ENCODE measurements around the gene IER5. TPM values are rescaled to one million over a fixed set of nuclear protein-coding genes. Genes with fewer than 3 reads are reported as not detected.

The IER5 gene
- total and polyA plus RNA-seq, 2 experiments from 2014 or later = 8.1 to 38.5 TPM

DNA sequence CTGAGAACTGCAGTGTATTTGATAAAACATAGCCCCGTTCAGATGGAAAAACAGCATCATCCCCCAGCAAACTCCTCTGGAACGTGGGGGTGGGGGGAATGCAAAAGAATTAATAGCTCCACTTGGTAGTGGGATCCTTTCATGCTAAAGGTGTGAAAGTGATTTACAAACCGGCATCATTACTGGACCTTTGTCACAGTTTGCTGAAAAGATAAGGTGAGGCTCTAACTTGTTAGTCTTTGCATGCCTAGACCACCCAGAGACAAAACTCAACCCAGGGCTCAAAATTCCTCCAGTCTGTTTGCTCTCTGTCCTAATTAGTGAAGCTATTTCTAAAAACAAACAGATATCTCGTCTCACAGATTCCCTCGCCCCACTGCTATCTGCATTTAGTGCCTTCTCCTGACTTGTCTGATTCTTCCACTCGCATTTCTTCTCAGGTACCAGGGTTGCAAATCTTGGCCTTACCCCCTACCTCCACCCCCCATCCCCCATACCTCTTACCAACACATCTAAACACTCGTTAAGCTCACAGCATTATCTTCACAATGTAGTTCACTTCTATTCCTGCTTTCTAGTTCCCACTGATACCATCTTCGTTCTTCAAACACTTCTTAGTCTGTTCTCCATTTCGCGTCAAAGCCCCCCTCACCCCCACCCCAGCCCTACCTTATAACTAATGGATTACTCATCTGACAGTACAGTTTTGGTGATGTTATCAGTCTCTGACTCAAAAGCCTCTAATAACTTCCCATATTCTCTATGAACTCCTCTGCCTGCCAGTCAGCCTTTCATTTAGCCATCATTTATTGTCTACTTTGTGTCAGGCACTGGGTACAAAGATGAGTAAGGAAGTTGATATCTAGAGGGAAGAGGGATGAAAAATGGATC, 11.8 kb downstream of the IER5 start:
- Histone ChIP-seq H3F3A (ENCODE audit: insufficient read depth) (peaks cover 69% of the 10 kb centered on the region), H4K20me1 (ENCODE audit: insufficient read depth) (no peaks in the 10 kb centered on the region), H3K4me3 (peak overlapping the region; percentile 30; the same call in 1 of the 2 replicates), H3K4me2 (ENCODE audit: unreplicated experiment) (peak overlapping the region; percentile 56), H3K4me1 (ENCODE audit: insufficient read depth) (peaks cover 74% of the 10 kb centered on the region), H3K36me3 (ENCODE audit: low read depth) (no peaks in the 10 kb centered on the region), H3K9ac (peak overlapping the region; percentile 44), H2AFZ (peak overlapping the region; percentile 64; the same call in 1 of the 2 replicates), H3K9me3 (ENCODE audit: low read depth) (no peaks in the 10 kb centered on the region), H3K79me2 (ENCODE audit: insufficient read depth) (peaks cover 19% of the 10 kb centered on the region; the same call in 1 of the 2 replicates), H3K27me3 (replicated peaks; ENCODE audit: insufficient read depth) (no peaks in the 10 kb centered on the region), H3K27ac (peak overlapping the region; percentile 63), H3K9me2 (ENCODE audit: insufficient read depth) (no peaks in the 10 kb centered on the region)
- peak; percentile 38 for DNase-seq
- TF ChIP-seq EZH2 (IDR thresholded peaks at IDR 0.05; ENCODE audit: insufficient read depth, poor library complexity, severe bottlenecking) (no peak), EZH2phosphoT487 (IDR thresholded peaks at IDR 0.05; ENCODE audit: insufficient read depth, low read depth) (no peak)
- 48 to 53% methylated on average over 10 of the region's 10 CpGs for WGBS, 2 experiments (ENCODE audit: low coverage in 1 of 2, low lambda C conversion rate in 2 of 2, missing lambda C conversion rate in 2 of 2)
- in situ Hi-C loops (cut with MboI) = no loop called here

DNA sequence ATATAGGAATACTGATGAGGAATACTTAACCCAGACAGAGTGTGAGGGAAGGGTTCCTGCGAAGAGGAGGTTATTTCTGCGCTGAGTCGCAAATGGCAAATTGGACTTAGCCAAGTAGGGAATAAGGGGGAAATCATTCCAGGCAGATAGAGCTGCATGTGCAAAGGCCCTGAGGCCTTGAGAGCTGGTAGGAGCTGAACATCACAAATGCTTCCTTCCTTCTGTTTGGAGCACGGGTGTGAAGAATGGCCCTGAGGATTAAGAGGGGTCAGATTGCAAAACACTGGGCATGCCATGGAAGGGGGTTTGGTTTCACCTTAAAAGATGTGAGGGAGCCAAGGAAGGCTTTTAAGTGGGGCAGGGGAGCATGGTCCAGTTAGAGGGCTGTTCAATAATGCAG, 12.4 kb downstream of the IER5 start:
- 87 to 91% methylated on average over 4 of the region's 4 CpGs for WGBS, 2 experiments (ENCODE audit: low coverage in 1 of 2, low lambda C conversion rate in 2 of 2, missing lambda C conversion rate in 2 of 2)

DNA sequence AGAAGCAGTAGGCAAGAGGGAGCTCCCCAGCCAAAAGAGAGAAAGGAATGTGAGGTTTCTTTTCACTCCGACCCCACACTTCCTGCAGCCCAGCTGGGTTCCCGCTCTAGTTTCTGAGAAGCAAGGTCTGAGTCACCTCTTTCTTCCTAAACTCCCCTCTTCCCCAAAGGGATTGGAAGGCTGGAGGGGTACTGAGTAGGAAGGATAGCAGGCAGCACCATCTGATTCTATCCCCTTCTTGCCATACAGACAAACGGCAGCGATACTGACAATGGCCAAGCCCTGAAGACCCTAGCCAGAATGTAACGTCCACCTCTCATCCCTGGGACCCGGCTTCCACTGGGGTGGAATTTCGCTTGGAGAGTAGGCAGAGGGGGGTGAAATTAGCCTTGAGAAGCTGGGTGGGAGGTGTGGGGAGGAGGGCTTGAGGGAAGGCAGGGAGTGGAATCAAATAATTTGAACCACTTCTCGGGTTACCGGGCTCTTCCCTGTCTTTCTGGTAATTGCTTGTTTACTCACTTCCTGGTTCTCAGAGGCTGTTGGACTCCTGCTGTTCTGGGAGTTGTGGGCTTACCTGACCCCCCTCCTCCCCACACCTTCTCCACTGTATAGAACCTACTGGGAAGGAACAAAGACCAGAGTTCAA, 13.2 kb downstream of the IER5 start:
- in situ Hi-C loops (cut with MboI) = no loop called here
- DNase-seq = peak; percentile 75
- H3K9me3 ChIP-seq (ENCODE audit: low read depth) = no peaks in the 10 kb centered on the region
- H3K4me3 ChIP-seq = no peak overlapping the region
- H3K27me3 ChIP-seq (replicated peaks; ENCODE audit: insufficient read depth) = no peaks in the 10 kb centered on the region
- WGBS, 2 experiments (ENCODE audit: low coverage in 1 of 2, low lambda C conversion rate in 2 of 2, missing lambda C conversion rate in 2 of 2) = 32 to 47% methylated on average over 7 to 9 of the region's 9 CpGs
- peaks cover 65% of the 10 kb centered on the region for H3K4me1 ChIP-seq (ENCODE audit: insufficient read depth)
- H3K9ac ChIP-seq = no peak overlapping the region
- H2AFZ ChIP-seq = peak overlapping the region; percentile 33; the same call in 1 of the 2 replicates
- H3K4me2 ChIP-seq (ENCODE audit: unreplicated experiment) = peak overlapping the region; percentile 51
- 0 out of 2 replicates have a peak overlapping the region, but pooled peaks have one; percentile 33 for H3K27ac ChIP-seq
- no peaks in the 10 kb centered on the region for H4K20me1 ChIP-seq (ENCODE audit: insufficient read depth)
- H3K36me3 ChIP-seq (ENCODE audit: low read depth) = no peaks in the 10 kb centered on the region
- H3F3A ChIP-seq (ENCODE audit: insufficient read depth) = peaks cover 63% of the 10 kb centered on the region
- H3K9me2 ChIP-seq (ENCODE audit: insufficient read depth) = no peaks in the 10 kb centered on the region
- TF ChIP-seq EZH2 (IDR thresholded peaks at IDR 0.05; ENCODE audit: insufficient read depth, poor library complexity, severe bottlenecking) = no peak
- peaks cover 19% of the 10 kb centered on the region; the same call in 1 of the 2 replicates for H3K79me2 ChIP-seq (ENCODE audit: insufficient read depth)

More for the DNA sequence above, 12.4 kb downstream of the IER5 start:
- H3K36me3 ChIP-seq (ENCODE audit: low read depth) = no peaks in the 10 kb centered on the region
- H3K9ac ChIP-seq = no peak overlapping the region
- H3K4me3 ChIP-seq = no peak overlapping the region
- H3K9me2 ChIP-seq (ENCODE audit: insufficient read depth) = no peaks in the 10 kb centered on the region
- TF ChIP-seq EZH2 (IDR thresholded peaks at IDR 0.05; ENCODE audit: insufficient read depth, poor library complexity, severe bottlenecking) = no peak
- no peak for TF ChIP-seq EZH2phosphoT487 (IDR thresholded peaks at IDR 0.05; ENCODE audit: insufficient read depth, low read depth)
- H3K4me2 ChIP-seq (ENCODE audit: unreplicated experiment) = peak overlapping the region; percentile 56
- H3F3A ChIP-seq (ENCODE audit: insufficient read depth) = peaks cover 64% of the 10 kb centered on the region
- in situ Hi-C loops (cut with MboI) = no loop called here
- no peaks in the 10 kb centered on the region for H3K9me3 ChIP-seq (ENCODE audit: low read depth)
- no peaks in the 10 kb centered on the region for H4K20me1 ChIP-seq (ENCODE audit: insufficient read depth)
- no peak overlapping the region for H2AFZ ChIP-seq
- H3K79me2 ChIP-seq (ENCODE audit: insufficient read depth) = peaks cover 19% of the 10 kb centered on the region; the same call in 1 of the 2 replicates
- DNase-seq = no peak
- H3K27ac ChIP-seq = 0 out of 2 replicates have a peak overlapping the region, but pooled peaks have one; percentile 7
- peaks cover 70% of the 10 kb centered on the region for H3K4me1 ChIP-seq (ENCODE audit: insufficient read depth)
- no peaks in the 10 kb centered on the region for H3K27me3 ChIP-seq (replicated peaks; ENCODE audit: insufficient read depth)

DNA sequence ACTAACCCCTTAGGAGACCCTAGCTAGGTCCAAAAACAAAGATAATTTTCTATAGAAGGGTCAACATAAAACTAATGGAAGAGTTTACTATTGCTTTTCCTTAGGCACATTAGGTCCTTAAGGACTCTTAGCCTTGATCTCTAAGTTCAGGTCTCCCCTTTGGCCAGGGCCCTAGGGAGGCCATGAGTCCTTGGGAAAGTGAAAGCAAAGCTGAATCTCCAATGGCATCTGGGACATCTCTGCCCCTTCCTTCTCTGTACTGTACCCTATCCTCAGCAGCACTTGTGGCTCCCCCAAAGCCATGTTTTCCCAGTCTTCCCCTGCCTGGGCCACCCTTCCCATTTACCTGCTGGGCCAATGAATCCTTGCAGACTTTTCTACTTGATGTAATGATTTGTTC, 14.3 kb downstream of the IER5 start:
- no peaks in the 10 kb centered on the region for H3K36me3 ChIP-seq (ENCODE audit: low read depth)
- H3K27ac ChIP-seq = no peak overlapping the region
- no peak overlapping the region for H3K4me2 ChIP-seq (ENCODE audit: unreplicated experiment)
- no peak overlapping the region for H3K4me3 ChIP-seq
- in situ Hi-C loops (cut with MboI) = no loop called here
- no peak overlapping the region for H2AFZ ChIP-seq
- no peaks in the 10 kb centered on the region for H3K9me3 ChIP-seq (ENCODE audit: low read depth)
- H3K27me3 ChIP-seq (replicated peaks; ENCODE audit: insufficient read depth) = no peaks in the 10 kb centered on the region
- H3F3A ChIP-seq (ENCODE audit: insufficient read depth) = peaks cover 56% of the 10 kb centered on the region
- peaks cover 54% of the 10 kb centered on the region for H3K4me1 ChIP-seq (ENCODE audit: insufficient read depth)
- no peaks in the 10 kb centered on the region for H3K9me2 ChIP-seq (ENCODE audit: insufficient read depth)
- no peak for TF ChIP-seq EZH2phosphoT487 (IDR thresholded peaks at IDR 0.05; ENCODE audit: insufficient read depth, low read depth)
- no peak for TF ChIP-seq EZH2 (IDR thresholded peaks at IDR 0.05; ENCODE audit: insufficient read depth, poor library complexity, severe bottlenecking)
- no peaks in the 10 kb centered on the region for H4K20me1 ChIP-seq (ENCODE audit: insufficient read depth)
- no peak overlapping the region for H3K9ac ChIP-seq
- no peak for DNase-seq
- H3K79me2 ChIP-seq (ENCODE audit: insufficient read depth) = peaks cover 19% of the 10 kb centered on the region; the same call in 1 of the 2 replicates
